Left cardiac atrium (tissue), 2 donors: ENCODE results near the gene GAGE2A. TPM values are rescaled to one million over a fixed set of nuclear protein-coding genes. Genes with fewer than 3 reads are reported as not detected.

Experiments used
- total RNA-seq, 2 donors: library from RNA; stranded (reverse); fragmentation: NEBNext Ultra II Directional; extraction: Animal tissue kit (Norgen Biotek cat#: 25700); gene quantifications; one replicate each; pipeline ENCODE4 v1.2.1, GENCODE V29; 2021
- donor health status: DM: no; HTN: yes; CAD: no; lungs with severe emphysema.
- donor health status: DM: yes; HTN: yes; CAD: no.

The GAGE2A gene
- total RNA-seq, 2 donors from 2014 or later, result not detected

Other genes with a start within 250 kb of the GAGE2A start
- not detected for gene GAGE12C, start 57.3 kb upstream of the GAGE2A start, total RNA-seq
- gene GAGE12D, start 47.8 kb upstream of the GAGE2A start, total RNA-seq, result not detected
- not detected for gene GAGE12E, start 38.2 kb upstream of the GAGE2A start, total RNA-seq
- gene GAGE12F, start 28.7 kb upstream of the GAGE2A start, total RNA-seq, result not detected
- gene GAGE12G, start 19.1 kb upstream of the GAGE2A start, total RNA-seq, result not detected
- gene GAGE12H, start 9.5 kb upstream of the GAGE2A start, total RNA-seq, result not detected
- not detected for gene GAGE1, start 9.5 kb downstream of the GAGE2A start, total RNA-seq
- gene PAGE1, start 106.5 kb downstream of the GAGE2A start, total RNA-seq, result not detected
- not detected for gene PAGE4, start 239.8 kb downstream of the GAGE2A start, total RNA-seq